Measurements from ENCODE around the gene SERPINB1.

GRCh38 chr6:2871953-2872352 is 30.3 kb upstream of the SERPINB1 start:
- TF ChIP-seq CTCF (IDR thresholded peaks at IDR 0.05), result no peak
- no peak for TF ChIP-seq POLR2AphosphoS5 (IDR thresholded peaks at IDR 0.05)
